ENCODE results near the gene SYNPO.

GRCh38 chr5:150627731-150628545 lies 12.5 kb upstream of the SYNPO start:
- no peak for TF ChIP-seq CTCF (IDR thresholded peaks at IDR 0.05)
- no peak for TF ChIP-seq POLR2A (IDR thresholded peaks at IDR 0.05)
- TF ChIP-seq POLR2AphosphoS5 (IDR thresholded peaks at IDR 0.05): no peak
- TF ChIP-seq EP300 (IDR thresholded peaks at IDR 0.05; ENCODE audit: low read depth): no peak

Data from transverse colon (tissue), 4 donors.